ENCODE data around the gene KCNG4. TPM values are rescaled to one million over a fixed set of nuclear protein-coding genes. Genes with fewer than 3 reads are reported as not detected.

Gene KCNG4
- total RNA-seq, 1 experiment from 2014 or later: not detected

DNA sequence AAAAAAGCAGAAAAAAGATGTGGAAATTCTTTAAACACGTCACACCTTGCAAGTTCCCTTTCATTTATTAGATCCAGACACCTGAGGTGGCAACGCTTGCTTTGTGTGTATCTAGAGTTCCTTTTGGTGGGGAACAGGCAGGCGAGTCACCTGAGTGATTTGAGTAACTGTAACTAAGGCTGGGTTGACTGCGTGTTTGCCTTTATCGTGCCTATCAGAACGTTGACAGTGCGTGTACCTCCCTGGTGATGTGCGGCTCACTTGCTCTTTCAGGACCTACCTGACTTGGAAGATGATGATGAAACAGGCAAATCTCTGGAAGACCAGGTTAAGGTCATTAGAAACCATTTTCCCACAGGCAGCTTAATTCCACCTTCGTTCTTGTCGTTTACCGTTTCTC, 65.4 kb downstream of the KCNG4 start:
- Histone ChIP-seq H3K4me2 (ENCODE audit: low read depth, low read length, poor library complexity, severe bottlenecking) (no peak overlapping the region), H2AFZ (ENCODE audit: low read length) (no peak overlapping the region), H3K9me3 (ENCODE audit: low read length) (no peaks in the 10 kb centered on the region), H3K4me1 (ENCODE audit: low read length) (no peaks in the 10 kb centered on the region), H3K36me3 (ENCODE audit: insufficient read depth, low read length) (no peaks in the 10 kb centered on the region), H3K27ac (ENCODE audit: low read length) (no peak overlapping the region), H3K79me2 (ENCODE audit: low read length) (no peaks in the 10 kb centered on the region), H3K9me2 (replicated peaks; ENCODE audit: insufficient read depth, low read length) (no peaks in the 10 kb centered on the region), H4K20me1 (ENCODE audit: insufficient read depth, low read depth, low read length) (no peaks in the 10 kb centered on the region), H3K4me3 (ENCODE audit: low read length) (no peak overlapping the region), H3K27me3 (ENCODE audit: low read length) (no peaks in the 10 kb centered on the region), H3K9ac (ENCODE audit: low read length) (no peak overlapping the region)
- DNase-seq: no peak

DNA sequence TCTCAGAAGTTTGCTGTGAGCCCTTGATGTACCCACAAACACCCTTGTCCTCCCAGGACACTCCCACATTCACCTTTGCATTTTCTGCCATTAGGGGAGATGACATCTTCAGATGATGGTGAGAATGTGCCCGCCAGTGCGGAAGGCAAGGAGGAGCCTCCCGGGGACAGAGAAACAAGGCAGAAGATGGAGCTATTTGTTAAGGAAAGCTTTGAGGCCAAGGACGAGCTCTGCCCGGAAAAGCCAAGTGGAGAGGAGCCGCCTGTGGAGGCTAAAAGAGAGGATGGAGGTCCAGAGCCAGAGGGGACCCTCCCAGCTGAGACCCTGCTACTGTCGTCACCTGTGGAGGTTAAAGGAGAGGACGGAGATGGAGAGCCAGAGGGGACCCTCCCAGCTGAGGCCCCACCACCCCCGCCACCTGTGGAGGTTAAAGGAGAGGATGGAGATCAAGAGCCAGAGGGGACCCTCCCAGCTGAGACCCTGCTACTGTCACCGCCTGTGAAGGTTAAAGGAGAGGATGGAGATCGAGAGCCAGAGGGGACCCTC, 70.0 kb downstream of the KCNG4 start:
- Histone ChIP-seq H3K4me1 (ENCODE audit: low read length) (no peaks in the 10 kb centered on the region), H3K4me3 (ENCODE audit: low read length) (no peak overlapping the region), H3K36me3 (ENCODE audit: insufficient read depth, low read length) (no peaks in the 10 kb centered on the region), H3K9ac (ENCODE audit: low read length) (no peak overlapping the region), H3K79me2 (ENCODE audit: low read length) (no peaks in the 10 kb centered on the region), H3K27me3 (ENCODE audit: low read length) (no peaks in the 10 kb centered on the region), H3K4me2 (ENCODE audit: low read depth, low read length, poor library complexity, severe bottlenecking) (no peak overlapping the region), H3K9me3 (ENCODE audit: low read length) (no peaks in the 10 kb centered on the region), H3K9me2 (replicated peaks; ENCODE audit: insufficient read depth, low read length) (no peaks in the 10 kb centered on the region), H3K27ac (ENCODE audit: low read length) (no peak overlapping the region), H4K20me1 (ENCODE audit: insufficient read depth, low read depth, low read length) (no peaks in the 10 kb centered on the region), H2AFZ (ENCODE audit: low read length) (no peak overlapping the region)
- DNase-seq: no peak

Small RNAs within 50 kb of the gene (small RNA-seq; reads per million reads assigned to genes)
- gene RNA5SP433: not detected

Other genes with a start within 250 kb of the KCNG4 start
- gene SLC38A8, start 197.2 kb downstream of the KCNG4 start, total RNA-seq (2014; rRNA removed; shearing (Covaris generic); ENCODE audit: low replicate concordance): not detected in 2 replicates
- 80.9 and 94.7 TPM in 2 replicates for gene MBTPS1, start 123.1 kb downstream of the KCNG4 start, total RNA-seq (2014; rRNA removed; shearing (Covaris generic); ENCODE audit: low replicate concordance)
- 26.0 and 55.2 TPM in 2 replicates for gene HSDL1, start 94.8 kb downstream of the KCNG4 start, total RNA-seq (2014; rRNA removed; shearing (Covaris generic); ENCODE audit: low replicate concordance)
- not detected in 2 replicates for gene DNAAF1, start 94.7 kb downstream of the KCNG4 start, total RNA-seq (2014; rRNA removed; shearing (Covaris generic); ENCODE audit: low replicate concordance)
- gene TAF1C, start 53.0 kb downstream of the KCNG4 start, total RNA-seq (2014; rRNA removed; shearing (Covaris generic); ENCODE audit: low replicate concordance): 27.8 and 54.5 TPM in 2 replicates
- gene ADAD2, start 48.9 kb downstream of the KCNG4 start, total RNA-seq (2014; rRNA removed; shearing (Covaris generic); ENCODE audit: low replicate concordance): not detected in 2 replicates
- gene WFDC1, start 54.9 kb upstream of the KCNG4 start, total RNA-seq (2014; rRNA removed; shearing (Covaris generic); ENCODE audit: low replicate concordance): not detected in 2 replicates
- gene ATP2C2, start 128.5 kb upstream of the KCNG4 start, total RNA-seq (2014; rRNA removed; shearing (Covaris generic); ENCODE audit: low replicate concordance): not detected in 2 replicates

Measured in Karpas-422 (cell line).